ENCODE results near the gene SNX32. TPM values are rescaled to one million over a fixed set of nuclear protein-coding genes. Genes with fewer than 3 reads are reported as not detected.

SNX32 gene
- total and polyA plus RNA-seq, 9 of the 15 experiments (the other 6 are each of a cell fraction or from before 2014, with no cell fraction given): 0.03 TPM; not detected in 7

DNA sequence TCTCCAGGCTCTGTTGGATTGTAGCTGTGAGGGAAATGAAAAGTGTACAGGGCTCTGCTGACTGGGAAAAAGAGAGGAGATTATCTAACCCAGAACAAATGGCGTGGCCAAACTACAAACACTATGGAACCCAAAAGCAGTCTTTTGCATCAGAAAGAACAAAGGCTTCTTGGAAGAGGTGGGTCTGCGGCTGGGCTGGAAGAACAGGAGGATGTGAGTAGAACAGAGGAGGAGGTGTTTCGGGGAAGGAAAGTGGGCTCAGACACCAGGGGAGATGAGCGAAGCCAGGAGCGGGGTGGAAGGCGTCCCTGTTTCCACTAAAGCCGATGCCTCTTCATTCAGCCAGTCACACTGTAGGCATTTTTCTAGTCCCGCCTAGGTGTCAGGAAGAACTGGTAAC lies 34.9 kb upstream of the SNX32 start:
- no peak overlapping the region for H2AFZ ChIP-seq (ENCODE audit: low read depth, low read length)
- intact Hi-C loops (cut with micrococcal nuclease) (no loop called here), in situ Hi-C loops (cut with MboI) (no loop called here)
- no peak for DNase-seq (ENCODE audit: extremely low read depth in 1 of 4, low spot score in 3 of 4)
- H3K4me2 ChIP-seq (ENCODE audit: insufficient read depth, low read length): no peak overlapping the region
- H4K20me1 ChIP-seq (replicated peaks; ENCODE audit: control insufficient read depth, insufficient read depth, low read length): 0 out of 2 replicates have a peak, but pooled peaks cover 4% of the 10 kb centered on the region
- POLR2A ChIA-PET: interaction anchor here (0.8 to 1.4 kb wide), 4 partner anchors 8 to 35 kb away, joined by 3 to 5 read pairs (median 4); no protein-coding TSS in a partner anchor
- H3K79me2 ChIP-seq (ENCODE audit: control insufficient read depth, insufficient read depth, low read length): no peaks in the 10 kb centered on the region
- TF ChIP-seq ZNF24 (IDR thresholded peaks at IDR 0.05) (no peak), ZSCAN29 (IDR thresholded peaks at IDR 0.05) (no peak), EP400 (IDR thresholded peaks at IDR 0.05) (no peak), USF1 (CRISPR knock-in tag; IDR thresholded peaks at IDR 0.05) (no peak), SREBF2 (CRISPR knock-in tag; IDR thresholded peaks at IDR 0.05) (no peak), RHOXF2B (CRISPR knock-in tag; conservative IDR thresholded peaks at IDR 0.05) (no peak), SMARCA5 (IDR thresholded peaks at IDR 0.05) (no peak)
- ATAC-seq: no peak
- H3K4me1 ChIP-seq (replicated peaks in 1 of 2; ENCODE audit: control insufficient read depth in 2 of 2, insufficient read depth in 2 of 2, low read length in 2 of 2): peaks cover 0 to 22% of the 10 kb centered on the region in 2 experiments; a peak in 2 of 5 replicates
- H3K9ac ChIP-seq (ENCODE audit: insufficient read depth in 1 of 2, low read depth in 2 of 2, low read length in 2 of 2): peak overlapping the region in 1 of 2 experiments; percentile 14; a peak in 1 of 4 replicates
- no peak for FAIRE-seq
- H3K36me3 ChIP-seq (ENCODE audit: control insufficient read depth, insufficient read depth, low read length): no peaks in the 10 kb centered on the region
- WGBS (ENCODE audit: insufficient coverage, low coverage, missing lambda C conversion rate): 6% methylated on average over 7 of the region's 8 CpGs
- CTCF ChIA-PET (ENCODE audit: low intra/inter-chr PET ratio): no interaction called here
- H3K4me3 ChIP-seq: no peak overlapping the region
- H3K9me3 ChIP-seq (replicated peaks; ENCODE audit: control insufficient read depth, insufficient read depth, low read depth, low read length): no peaks in the 10 kb centered on the region
- H3K27me3 ChIP-seq (ENCODE audit: control insufficient read depth in 2 of 2, insufficient read depth in 2 of 2, low read length in 2 of 2): peaks cover 71 to 90% of the 10 kb centered on the region in 2 experiments
- H3K9me1 ChIP-seq (ENCODE audit: control insufficient read depth, insufficient read depth, low read length): no peaks in the 10 kb centered on the region
- no TSS peak for BruUV-seq (replicated peaks)
- no peak overlapping the region for H3K27ac ChIP-seq (ENCODE audit: extremely low read depth, low read depth, low read length)
